ENCODE data around the gene SUPT7L.
"Not testable (repeated sequence)": the region's sequence is repeated elsewhere in the genome, so short reads cannot be mapped to it uniquely, and the experiment has no call there.

Gene SUPT7L

DNA sequence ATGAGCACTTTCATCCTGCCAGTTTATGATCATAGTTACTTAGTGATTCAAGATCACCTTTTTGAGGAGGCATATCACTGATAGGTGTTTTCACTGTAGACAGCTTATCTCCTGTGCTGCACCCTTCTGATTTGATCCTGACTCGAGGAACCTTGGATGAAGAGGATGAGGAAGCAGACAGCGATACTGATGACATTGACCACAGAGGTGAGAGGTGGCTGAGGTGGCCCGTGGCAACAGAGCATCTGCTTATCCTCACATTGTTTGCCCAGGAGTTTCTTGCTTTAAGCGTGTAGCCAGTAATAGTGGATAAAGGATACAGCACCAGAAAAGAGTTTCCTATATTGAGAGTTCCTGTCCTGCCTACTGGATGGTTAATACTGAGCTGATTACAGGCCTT lies 15.7 kb downstream of the SUPT7L start:
- no peak for DNase-seq (ENCODE audit: low read depth, low spot score)
- no peak overlapping the region for H3K4me3 ChIP-seq (ENCODE audit: low read length)

DNA sequence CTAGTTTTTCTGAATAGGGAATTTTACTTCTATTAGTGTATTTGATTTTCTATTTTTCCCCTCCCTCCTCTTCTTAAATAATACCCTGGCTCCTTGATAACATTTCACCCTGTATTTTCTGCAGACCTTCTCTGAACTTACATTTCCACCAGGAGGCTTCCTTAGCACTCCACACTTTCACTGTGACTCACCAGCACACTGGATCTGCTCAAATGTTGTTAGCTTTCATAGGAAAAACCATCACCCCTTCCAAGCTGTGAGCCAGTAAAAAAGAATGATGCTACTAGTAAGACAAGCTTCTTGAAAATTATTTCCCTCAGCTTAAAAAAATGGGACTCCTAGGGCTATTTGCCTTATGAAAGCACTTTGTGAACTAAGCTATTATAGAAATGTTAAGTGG lies 16.1 kb downstream of the SUPT7L start:
- no peak for DNase-seq (ENCODE audit: low read depth, low spot score)
- H3K4me3 ChIP-seq (ENCODE audit: low read length) = no peak overlapping the region

DNA sequence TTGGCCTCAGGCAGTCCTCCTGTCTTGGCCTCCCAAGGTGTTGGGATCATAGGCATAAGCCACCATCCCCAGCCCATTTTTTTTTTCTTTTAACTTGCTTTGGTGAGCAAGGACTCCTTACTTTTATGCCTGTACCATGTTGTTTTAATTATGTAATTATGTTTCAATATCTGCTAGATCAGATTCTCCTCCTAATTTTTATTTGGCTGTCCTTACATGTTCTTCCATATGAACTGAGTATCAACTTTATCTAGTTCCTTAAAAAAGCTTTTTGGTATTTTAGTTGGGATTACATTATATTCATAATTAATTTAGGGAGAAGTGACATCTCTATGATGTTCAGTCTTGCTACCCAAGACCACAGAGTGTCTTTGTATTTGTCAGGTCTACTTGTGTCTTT lies 18.2 kb downstream of the SUPT7L start:
- no peak overlapping the region for H3K4me3 ChIP-seq (ENCODE audit: low read length)
- DNase-seq (ENCODE audit: low read depth, low spot score) = no peak

DNA sequence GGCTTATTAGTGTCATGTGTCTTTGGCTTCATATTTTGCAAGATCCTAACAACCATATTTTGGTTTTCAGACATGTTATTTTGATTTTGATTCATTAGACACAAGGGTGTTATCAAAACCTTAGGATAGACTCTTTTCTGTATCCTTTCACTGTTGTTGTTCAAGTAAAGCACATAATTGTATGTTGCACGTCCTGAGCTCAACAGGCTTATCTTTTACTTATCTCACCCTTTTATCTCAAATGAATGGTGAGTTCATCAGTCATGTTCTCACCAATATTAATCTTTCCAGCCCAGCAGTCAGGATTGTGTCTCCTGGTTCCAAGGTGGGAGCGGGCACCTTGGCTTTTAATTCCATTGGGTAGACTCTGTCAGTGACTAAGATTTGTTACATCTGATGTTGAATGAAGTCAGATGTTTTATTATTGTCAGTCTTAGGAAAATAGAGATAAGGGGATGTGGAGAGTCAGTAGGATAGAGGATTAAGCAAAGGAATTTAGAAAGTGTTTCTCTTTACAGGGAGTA lies 22.6 kb downstream of the SUPT7L start:
- no peak for DNase-seq (ENCODE audit: low read depth, low spot score)
- H3K4me3 ChIP-seq (ENCODE audit: low read length) = no peak overlapping the region

DNA sequence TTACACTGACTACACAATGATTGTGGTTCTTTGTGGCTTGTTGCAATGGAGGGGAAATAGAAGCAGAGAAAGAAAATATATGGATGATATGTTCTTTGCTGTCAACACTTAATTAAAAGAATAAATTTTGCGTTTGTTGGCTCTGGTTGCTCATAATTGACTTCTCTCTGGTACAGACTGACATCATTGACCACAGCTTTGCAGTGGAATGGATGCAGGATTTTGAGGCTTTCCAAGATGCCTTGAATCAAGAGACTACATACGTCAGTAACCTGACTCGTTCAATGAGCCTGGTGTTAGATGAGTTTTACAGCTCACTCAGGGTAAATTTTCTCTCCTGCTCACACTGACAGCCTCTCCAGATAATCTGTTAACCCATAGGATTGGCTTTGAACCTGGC lies 24.7 kb downstream of the SUPT7L start:
- H3K4me3 ChIP-seq (ENCODE audit: low read length) = no peak overlapping the region
- no peak for DNase-seq (ENCODE audit: low read depth, low spot score)

DNA sequence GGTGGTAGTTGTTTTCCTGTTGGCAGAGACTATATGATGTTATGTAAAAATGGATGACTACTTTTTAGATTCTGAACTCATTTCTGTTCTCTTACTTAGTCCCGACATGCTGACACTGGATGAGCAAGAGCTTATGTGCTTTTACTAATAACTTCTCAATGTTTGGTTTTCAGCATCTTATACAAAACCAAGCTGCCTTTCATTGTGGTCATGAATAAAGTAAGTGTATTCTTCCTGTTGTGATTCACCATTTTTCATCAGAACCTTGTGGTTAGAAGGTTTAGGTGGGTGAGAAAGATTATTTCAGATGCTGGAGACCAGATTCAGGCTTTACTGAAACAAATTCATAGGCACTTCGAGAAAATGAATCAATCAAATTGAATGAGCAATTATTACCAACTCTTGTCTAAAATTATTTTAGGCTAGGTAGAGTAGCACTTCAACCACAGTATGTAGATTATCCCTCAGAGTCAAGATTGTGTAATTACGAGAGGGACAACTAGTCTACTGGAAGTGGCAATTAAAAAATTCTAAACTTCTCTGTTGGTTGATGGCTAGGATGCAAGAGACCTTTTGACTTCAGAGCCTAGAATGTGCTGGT lies 25.3 kb downstream of the SUPT7L start:
- DNase-seq (ENCODE audit: low read depth, low spot score) = no peak

DNA sequence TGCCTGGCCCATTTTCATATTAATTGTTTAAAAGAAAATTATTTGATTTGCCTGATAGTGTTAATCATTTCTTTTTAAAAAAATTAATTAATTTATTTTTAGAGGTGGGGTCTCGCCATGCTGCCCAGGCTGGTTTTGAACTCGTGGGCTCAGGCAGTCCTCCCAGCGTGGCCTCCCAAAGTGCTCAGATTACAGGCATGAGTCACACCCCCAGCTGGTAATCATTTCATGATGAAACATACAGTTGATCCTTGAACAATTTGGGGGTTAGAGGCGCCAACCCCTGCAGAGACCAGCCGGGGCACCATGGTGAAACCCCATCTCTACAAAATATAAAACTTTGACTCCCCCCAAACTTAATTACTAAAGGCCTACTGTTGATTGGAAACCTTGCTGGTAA lies 26.6 kb downstream of the SUPT7L start:
- no peak overlapping the region for H3K4me3 ChIP-seq (ENCODE audit: low read length)
- DNase-seq (ENCODE audit: low read depth, low spot score) = no peak

More for the DNA sequence above, 25.3 kb downstream of the SUPT7L start:
- no peak overlapping the region for H3K4me3 ChIP-seq (ENCODE audit: low read length)

DNA sequence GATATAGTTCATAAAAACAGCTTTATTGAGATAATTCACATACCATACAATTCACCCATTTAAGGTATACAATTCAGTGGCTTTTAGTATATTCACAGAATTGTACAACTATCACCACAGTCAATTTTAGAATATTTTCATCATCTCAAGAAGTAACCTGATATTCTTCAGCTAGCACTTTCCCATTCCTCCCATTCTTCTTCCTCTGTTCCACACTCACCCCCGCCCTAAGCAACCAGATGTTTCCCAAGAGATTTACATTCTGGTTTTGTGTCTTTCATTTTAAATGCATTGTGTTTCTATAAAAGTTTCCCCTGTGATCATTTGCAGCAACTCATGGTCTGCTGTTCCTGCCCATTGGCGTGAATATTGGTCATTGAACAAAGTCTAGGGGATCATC lies 29.1 kb downstream of the SUPT7L start:
- DNase-seq (ENCODE audit: low read depth, low spot score) = no peak
- no peak overlapping the region for H3K4me3 ChIP-seq (ENCODE audit: low read length)

DNA sequence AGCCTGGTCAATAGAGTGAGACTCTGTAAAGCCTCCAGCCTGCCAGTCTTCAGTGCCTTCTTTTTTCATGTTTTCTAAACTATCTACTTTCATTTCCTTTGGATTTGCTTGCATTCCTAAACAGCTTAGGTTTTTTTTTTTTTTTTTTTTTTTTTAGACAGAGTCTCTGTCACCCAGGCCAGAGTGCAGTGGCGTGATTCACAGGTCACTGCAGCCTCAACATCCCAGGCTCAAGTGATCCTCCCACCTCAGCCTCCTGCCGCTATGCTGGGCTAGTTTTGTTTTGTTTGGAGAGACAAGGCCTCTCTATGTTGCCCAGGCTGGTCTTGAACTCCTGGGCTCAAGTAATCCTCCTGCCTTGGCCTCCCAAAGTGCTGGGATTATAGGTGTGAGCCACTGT lies 33.2 kb downstream of the SUPT7L start:
- not testable (repeated sequence) for DNase-seq (ENCODE audit: low read depth, low spot score); H3K4me3 ChIP-seq (ENCODE audit: low read length)

DNA sequence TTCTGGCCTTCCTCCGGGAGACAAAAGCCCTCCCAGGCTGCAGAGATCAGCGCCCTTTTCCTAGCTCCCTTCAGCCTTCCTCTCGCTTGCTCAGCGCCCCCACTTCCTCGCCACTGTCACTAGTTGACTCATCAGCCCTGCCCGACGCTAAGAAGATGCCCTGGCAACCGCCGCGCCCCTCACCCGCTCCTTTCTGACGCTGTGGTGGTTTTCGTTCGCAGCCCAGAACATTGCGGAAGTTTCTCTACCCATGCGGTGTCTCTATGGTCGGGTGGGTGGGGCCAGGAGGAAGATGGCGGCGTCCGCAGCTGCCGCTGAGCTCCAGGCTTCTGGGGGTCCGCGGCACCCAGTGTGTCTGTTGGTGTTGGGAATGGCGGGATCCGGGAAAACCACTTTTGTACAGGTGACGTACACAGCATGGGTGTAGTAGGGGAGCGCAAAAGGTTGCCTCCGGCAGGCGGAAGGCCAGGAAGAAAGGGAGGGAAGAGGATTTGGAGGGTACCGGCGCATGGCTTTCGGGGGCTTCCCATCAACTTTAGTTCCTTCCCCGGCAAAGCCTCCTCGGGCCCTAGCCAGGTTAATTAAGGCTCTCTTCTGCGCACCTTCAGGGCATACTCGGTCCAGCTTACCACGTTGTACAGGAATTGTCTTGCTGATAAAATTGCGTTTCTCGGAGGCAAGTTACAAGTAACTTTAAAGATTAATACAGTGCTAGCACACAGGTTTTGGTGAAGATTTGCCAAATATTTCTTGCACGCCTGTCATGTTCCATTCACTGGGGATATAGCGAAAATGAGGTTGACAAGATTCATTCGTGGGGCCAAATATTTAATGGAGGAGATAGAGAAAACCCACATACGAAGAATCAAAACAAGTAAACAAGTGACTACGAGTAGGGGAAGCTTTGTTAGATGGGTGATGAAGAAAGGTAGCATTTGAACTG lies 34.4 kb downstream of the SUPT7L start, which contains the start of the genes CCDC121 and GPN1:
CCDC121 (minus strand) TSS at position 246 of the 943 bp plus-strand sequence. CDS start 1,213 bp downstream, outside the sequence.
GPN1 (plus strand) TSS at position 284 of the 943 bp plus-strand sequence; CDS start at position 293, 9 bp downstream.
- H3K4me3 ChIP-seq (ENCODE audit: low read length) = peak within 1 kb of the TSS; percentile 92
- DNase-seq (ENCODE audit: low read depth, low spot score) = peak; percentile 91

DNA sequence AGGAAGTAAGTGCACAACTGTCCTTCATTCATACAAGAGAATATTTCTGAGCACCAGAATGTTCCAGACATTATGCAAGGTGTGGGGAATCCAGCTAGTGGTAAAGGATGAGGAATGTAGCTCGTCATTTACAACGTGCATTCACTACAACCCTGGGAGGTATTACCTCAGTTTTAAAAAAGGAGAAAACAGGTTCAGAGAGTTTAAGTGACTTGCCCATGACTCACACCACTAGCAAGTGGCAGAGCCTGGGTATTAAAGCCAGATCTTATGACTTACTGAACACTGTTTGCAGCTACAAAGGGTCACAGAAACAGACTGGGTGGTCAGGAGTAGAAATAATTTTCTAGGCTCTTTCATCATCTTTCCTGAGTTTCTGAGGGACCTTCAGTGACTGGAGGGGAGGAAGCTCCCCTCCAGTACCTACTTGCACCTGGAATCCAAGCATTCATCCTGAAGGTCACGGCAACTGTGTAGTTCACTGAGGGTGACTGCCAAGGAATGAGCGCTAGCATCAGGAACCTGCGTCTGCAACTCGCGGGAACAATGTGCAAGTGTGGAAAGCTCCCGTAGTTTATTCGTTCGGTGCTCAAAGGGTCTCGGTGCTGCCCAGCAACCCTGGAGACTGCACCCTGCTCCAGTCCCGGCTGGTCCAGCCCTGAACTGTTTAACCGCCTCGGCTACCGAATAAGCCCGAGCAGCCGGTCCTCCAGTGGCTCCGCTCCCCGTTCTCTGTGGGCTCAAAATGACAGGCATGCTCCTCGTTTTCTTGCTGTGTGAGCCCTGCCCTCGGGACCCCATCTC lies 35.2 kb downstream of the SUPT7L start:
- no peak for DNase-seq (ENCODE audit: low read depth, low spot score)
- H3K4me3 ChIP-seq (ENCODE audit: low read length) = peak overlapping the region; percentile 92

DNA sequence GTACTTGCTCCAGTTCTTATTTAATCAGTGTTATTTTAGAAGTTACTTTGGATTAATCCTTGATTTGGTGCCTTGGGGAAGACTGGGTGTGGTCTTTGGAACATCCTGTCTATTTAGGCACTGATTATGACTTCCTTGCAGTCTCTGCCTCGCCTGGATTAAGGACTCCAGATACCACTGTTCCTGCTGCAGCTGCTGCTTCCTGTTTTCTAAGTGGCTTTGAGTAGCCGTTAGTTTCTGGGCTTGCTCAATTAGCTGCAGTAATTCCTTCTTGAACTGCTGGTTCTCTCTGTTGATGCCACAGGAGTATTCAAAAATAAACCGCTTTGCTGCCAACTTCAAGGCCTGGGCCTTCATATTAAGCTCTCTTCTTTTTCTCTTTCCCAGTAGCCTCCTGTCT lies 36.5 kb downstream of the SUPT7L start:
- not testable (repeated sequence) for H3K4me3 ChIP-seq (ENCODE audit: low read length)
- peak; percentile 37 for DNase-seq (ENCODE audit: low read depth, low spot score)

DNA sequence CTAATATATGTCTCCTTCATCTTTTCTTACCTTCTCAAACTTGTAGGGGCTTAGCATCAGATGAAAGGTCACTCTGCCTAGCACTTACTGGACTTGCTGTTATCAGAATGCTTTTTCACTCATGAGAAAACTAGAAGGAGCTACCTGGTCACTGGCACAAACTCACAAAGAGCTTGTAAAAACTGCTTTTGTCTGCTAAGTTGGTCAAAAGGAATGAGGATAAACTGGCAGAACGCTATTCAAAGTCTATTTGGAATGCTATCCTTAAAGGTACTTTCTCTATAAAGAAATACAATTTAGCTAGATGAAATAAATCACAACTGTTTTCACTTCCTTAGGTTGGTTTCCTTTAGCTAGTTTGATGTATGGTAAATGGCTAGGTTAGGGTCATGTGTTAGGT lies 37.1 kb downstream of the SUPT7L start:
- DNase-seq (ENCODE audit: low read depth, low spot score); H3K4me3 ChIP-seq (ENCODE audit: low read length): not testable (repeated sequence)

DNA sequence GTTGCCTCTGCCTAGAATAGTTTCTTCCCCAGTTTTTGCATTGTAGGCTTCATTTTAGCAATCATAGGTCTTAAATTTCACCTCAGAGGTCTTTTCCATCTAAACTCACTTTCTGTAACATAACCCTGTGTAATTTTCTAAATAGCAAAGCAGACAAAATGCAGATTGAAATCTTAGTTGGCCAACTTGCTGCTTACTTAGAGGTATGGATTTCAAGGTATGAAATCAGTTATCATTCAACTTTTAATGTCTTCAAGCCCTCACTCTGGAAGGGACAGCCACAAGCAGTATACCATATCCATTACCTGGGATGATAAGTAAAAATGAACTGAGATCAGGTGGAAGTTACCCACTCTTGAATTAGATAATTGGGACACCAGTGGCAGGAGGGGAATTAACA lies 38.5 kb downstream of the SUPT7L start:
- no peak for DNase-seq (ENCODE audit: low read depth, low spot score)
- H3K4me3 ChIP-seq (ENCODE audit: low read length) = no peak overlapping the region

DNA sequence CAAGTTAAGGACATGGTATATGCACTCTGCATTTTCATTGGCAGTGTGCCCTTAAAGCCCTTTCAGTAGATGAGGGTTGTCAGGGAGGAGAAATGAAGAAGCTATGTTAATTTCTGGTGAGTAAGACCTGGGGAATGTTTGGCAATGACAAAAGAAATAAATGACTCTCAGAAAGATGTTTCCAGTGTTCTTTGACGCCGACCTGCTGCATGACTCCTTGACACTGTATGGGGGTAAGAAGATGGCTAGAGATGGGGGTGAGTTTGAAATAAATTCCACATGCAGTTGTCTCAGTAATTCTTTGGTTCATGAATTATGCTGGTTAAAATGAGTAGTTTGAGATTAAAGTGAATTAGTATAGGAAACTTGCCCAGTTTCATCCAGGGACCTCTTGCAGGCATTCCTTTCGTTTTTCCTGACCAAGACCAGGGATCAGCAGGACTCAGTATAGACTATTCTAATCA lies 40.5 kb downstream of the SUPT7L start:
- DNase-seq (ENCODE audit: low read depth, low spot score) = no peak
- H3K4me3 ChIP-seq (ENCODE audit: low read length) = no peak overlapping the region

DNA sequence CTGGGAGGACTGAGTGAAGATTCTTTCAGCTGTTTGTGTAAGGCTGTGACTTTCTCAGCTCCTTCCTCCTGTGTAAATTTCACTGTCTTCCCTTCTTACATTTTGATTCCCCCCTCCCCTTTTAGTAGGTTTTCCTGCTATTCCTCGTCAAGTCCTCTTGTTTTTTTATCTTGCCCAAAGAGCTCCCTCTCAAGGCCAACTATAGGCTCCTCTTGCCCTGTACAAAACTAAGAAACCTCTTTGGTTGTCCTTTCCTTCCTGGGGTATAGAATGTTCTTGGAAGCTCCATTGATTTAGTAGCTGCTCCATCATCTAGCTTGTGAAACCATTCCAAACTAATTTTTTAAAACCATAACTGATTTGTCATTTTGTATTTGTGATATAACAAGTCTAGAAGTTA lies 41.9 kb downstream of the SUPT7L start:
- no peak for DNase-seq (ENCODE audit: low read depth, low spot score)
- H3K4me3 ChIP-seq (ENCODE audit: low read length) = no peak overlapping the region

DNA sequence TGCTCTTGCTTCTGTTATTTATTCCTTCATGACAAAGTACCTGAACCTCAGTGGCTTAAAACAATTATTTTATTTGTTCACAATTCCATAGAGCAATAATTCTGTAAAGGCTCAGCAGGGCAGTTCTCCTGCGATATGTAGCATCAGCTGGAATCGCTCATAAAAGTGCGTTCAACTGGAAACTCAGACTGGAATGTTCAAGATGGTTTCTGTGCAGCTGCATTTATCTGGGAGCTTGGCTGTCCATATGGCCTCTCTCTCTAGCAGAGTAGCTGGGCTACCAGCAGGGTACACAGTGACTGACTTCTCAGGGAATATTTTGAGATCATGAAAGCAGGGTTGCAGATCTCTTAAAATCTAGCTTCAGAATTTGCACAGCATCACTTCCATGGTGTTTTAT lies 48.1 kb downstream of the SUPT7L start:
- no peak overlapping the region for H3K4me3 ChIP-seq (ENCODE audit: low read length)

DNA sequence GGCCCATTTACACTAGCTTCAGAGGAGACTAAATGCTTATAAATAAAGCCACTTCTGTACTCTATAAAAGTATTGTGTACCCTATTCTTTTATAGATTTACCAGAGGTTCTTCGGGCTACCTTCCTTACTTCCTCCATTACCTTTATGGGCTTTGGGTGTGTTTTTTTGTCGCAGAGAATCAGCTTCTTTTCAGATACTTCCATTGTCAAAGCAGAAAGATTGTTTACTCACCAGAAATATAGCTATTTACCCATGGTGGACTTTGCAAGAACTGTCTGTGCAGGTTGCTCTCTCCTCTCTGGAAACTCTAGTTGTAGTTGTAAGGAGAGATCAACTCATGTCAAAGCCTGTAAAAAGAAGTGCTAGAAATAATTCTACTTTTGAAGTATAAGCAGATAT lies 49.4 kb downstream of the SUPT7L start:
- H3K4me3 ChIP-seq (ENCODE audit: low read length) = no peak overlapping the region
- DNase-seq (ENCODE audit: low read depth, low spot score) = no peak

More for the DNA sequence above, 48.1 kb downstream of the SUPT7L start:
- DNase-seq (ENCODE audit: low read depth, low spot score) = no peak

DNA sequence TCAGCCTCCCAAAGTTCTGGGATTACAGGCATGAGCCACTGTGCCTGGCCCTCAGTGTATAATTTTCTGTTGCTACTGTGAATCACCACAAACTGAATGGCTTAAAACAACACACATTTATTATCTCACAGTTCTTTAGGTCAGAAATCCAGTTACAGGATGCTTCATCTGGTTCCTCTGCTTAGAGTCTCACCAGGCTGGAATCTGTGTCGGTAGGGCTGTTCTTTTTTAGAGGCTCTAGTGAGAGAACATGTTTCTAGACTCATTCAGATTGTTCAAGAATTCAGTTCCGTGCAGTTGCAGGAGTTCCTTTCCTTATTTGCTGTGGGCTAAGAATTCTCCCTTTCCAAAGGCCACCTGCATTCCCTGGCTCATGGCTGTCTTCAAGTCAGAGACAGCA lies 56.8 kb downstream of the SUPT7L start:
- no peak for DNase-seq (ENCODE audit: low read depth, low spot score)
- no peak overlapping the region for H3K4me3 ChIP-seq (ENCODE audit: low read length)

Measured in Jurkat, Clone E6-1 (cell line).